BJ (cell line): ENCODE results near the gene PPP1R7. TPM values are rescaled to one million over a fixed set of nuclear protein-coding genes. Genes with fewer than 3 reads are reported as not detected.

Experiments
- CTCF ChIA-PET: fragments of 350-600 bp; formaldehyde crosslinking; extraction: SDS; loops from one replicate; lab custom pipeline; 2021; ENCODE audit warnings: antibody characterized with exemption, inconsistent platforms; lab: Yijun Ruan, JAX
- POLR2A ChIA-PET: fragments of 300-600 bp; sonication (Branson Sonifier 250); formaldehyde crosslinking; extraction: SDS; loops from one replicate; lab custom pipeline; 2021; ENCODE audit warnings: antibody characterized with exemption; lab: Charles Lee
- DNase-seq: peaks from one replicate; pipeline ENCODE4 v3.0.0-alpha.2; 2011; ENCODE audit warnings: low read depth
- H3K27me3 ChIP-seq: 2 replicates; pipeline ENCODE4 v1.6.0; 2011; ENCODE audit warnings: low read length; ENCODE audit not compliant: control insufficient read depth, insufficient read depth
- H3K36me3 ChIP-seq: 2 replicates; pipeline ENCODE4 v1.5.1; 2011; ENCODE audit warnings: low read length; ENCODE audit not compliant: control insufficient read depth, insufficient read depth
- H3K4me3 ChIP-seq: 2 replicates; pipeline ENCODE4 v1.5.1; 2011; ENCODE audit warnings: low read depth, mild to moderate bottlenecking, control low read depth, low read length
- polyA plus RNA-seq: library from polyadenylated mRNA; depleted of rRNA; stranded (reverse); fragments of >200 nt; gene quantifications from 2 replicates; pipeline ENCODE4 v1.2.3, GENCODE V29; 2011
- TF ChIP-seq, protein P1 (sequence below): IDR thresholded peaks from 2 replicates; pipeline ENCODE4 v1.5.1; 2011; ENCODE audit warnings: low read depth, mild to moderate bottlenecking, control low read depth, inconsistent platforms, low read length, moderate library complexity; ENCODE audit not compliant: insufficient read depth

Gene PPP1R7
- polyA plus RNA-seq, 1 experiment, result 45.8 TPM

DNA sequence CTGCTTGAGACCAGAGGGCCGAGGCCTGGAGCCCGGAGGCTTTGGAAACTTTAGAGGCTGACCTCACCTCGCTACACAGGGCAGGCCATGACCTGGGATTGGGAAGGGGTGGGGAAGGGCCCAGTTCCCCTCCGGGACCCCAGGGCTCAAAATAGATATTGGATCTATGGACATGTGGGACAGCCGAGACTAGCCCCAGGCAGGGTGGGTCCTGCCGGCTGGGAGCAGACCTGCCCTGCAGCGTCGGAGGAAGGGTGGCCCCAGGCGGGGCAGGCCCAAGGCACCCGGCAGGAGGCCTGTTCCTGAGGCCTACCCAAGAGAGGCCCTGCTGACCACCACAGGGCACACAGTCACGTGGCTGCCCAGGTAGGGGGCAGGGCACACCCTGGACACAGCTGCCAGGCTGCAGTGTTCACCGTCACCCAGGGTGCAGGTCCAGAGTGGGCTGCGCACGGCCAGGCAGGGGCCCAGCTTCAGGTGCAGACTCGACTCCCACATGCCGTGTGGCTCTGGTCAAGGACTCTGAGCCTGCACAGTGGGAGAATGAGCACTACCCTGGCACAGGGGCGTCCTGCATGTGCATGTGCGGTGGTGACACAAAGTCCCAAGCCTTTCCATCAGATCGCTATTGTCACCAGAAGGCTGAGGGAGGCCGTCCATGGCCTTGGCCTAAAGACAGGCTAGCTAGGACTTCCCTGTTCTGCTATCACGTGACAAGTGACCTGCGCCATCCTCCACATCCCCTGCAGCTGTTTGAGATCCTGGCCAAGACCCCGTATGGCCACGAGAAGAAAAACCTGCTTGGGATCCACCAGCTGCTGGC, 51.4 kb downstream of the PPP1R7 start:
- TF ChIP-seq, protein P1, sequence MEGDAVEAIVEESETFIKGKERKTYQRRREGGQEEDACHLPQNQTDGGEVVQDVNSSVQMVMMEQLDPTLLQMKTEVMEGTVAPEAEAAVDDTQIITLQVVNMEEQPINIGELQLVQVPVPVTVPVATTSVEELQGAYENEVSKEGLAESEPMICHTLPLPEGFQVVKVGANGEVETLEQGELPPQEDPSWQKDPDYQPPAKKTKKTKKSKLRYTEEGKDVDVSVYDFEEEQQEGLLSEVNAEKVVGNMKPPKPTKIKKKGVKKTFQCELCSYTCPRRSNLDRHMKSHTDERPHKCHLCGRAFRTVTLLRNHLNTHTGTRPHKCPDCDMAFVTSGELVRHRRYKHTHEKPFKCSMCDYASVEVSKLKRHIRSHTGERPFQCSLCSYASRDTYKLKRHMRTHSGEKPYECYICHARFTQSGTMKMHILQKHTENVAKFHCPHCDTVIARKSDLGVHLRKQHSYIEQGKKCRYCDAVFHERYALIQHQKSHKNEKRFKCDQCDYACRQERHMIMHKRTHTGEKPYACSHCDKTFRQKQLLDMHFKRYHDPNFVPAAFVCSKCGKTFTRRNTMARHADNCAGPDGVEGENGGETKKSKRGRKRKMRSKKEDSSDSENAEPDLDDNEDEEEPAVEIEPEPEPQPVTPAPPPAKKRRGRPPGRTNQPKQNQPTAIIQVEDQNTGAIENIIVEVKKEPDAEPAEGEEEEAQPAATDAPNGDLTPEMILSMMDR, result no peak
- POLR2A ChIA-PET, result no interaction called here
- Histone ChIP-seq H3K27me3 (no peaks in the 10 kb centered on the region), H3K36me3 (no peaks in the 10 kb centered on the region), H3K4me3 (no peak overlapping the region)
- CTCF ChIA-PET, result no interaction called here
- DNase-seq, result no peak

DNA sequence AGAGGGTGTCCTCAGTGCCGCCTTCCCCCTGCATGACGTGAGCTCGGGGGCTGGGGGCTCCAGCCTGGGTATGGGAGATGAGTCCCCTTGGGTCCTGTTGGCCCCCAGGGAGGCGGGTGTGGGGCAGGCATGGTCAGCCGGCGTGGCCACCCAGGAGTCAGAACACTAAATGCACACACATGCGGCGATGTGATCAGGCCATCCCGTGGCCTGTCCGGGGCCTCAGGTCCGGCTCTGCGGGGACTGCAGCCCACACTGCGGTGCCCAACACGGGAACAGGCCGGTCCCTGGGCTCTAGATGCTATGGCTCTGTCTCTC, 52.0 kb downstream of the PPP1R7 start:
- H3K27me3 ChIP-seq, result no peaks in the 10 kb centered on the region
- TF ChIP-seq, protein P1, result no peak
- no peak for DNase-seq
- H3K36me3 ChIP-seq, result no peaks in the 10 kb centered on the region
- POLR2A ChIA-PET, result no interaction called here
- no peak overlapping the region for H3K4me3 ChIP-seq
- CTCF ChIA-PET, result no interaction called here

DNA sequence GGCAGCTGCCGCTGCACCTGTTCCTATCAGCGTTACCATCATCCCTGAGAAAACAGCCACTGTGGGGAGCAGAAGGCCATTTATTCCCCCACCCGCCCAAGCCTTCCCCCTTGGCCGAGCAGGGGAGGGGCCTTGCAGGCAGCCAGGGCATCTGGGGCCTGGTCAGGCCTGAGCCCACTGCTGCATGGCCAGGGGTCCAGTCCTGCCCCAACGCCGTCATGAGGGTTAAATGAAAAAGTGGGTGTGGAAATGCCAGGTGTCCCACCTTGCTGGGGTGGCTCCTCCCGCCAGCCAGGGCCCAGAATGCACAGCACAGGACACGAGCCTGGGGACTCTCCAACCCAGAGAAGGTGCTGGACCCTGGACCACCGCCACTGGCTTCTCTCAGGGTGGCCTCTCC, 52.4 kb downstream of the PPP1R7 start:
- Histone ChIP-seq H3K27me3 (no peaks in the 10 kb centered on the region), H3K4me3 (no peak overlapping the region), H3K36me3 (no peaks in the 10 kb centered on the region)
- TF ChIP-seq, protein P1, result no peak
- CTCF ChIA-PET, result no interaction called here
- no peak for DNase-seq
- POLR2A ChIA-PET, result no interaction called here

DNA sequence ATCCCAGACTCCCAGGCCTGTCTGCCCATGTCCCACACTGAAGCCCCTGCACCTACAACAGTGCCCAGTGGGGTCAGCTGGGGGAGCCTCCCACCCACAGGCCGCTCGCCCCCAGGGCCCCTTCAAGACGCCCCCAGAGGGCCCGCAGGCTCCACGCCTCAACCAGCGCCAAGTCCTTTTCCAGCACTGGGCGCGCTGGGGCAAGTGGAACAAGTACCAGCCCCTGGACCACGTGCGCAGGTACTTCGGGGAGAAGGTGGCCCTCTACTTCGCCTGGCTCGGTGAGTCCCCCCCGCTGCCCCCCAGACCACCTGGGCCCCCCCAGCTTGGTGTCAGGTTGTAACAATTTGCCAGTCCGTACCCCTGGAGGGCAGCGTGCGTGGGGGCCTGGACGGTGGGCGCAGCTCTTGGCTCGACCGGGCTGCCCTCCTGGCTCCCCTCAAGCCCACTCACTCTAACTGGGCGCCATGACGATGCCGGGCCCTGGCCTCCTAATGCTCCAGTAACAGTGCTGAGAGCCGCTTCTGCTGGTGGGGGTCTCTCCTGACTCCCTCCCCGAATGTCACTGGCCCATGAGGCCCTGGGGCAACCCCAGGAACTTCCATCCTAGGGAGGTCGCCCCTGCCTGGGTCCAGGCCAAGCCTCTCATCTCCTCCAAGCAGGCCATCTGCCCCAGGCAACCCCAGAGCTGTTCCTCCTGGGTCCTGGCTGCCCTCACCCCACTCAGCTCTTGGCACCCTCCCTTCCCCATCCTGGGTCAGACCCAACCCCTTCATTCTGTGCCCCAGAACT, 53.1 kb downstream of the PPP1R7 start:
- POLR2A ChIA-PET, result no interaction called here
- CTCF ChIA-PET, result no interaction called here
- H3K4me3 ChIP-seq, result no peak overlapping the region
- TF ChIP-seq, protein P1, result no peak
- no peak for DNase-seq
- H3K27me3 ChIP-seq, result no peaks in the 10 kb centered on the region; the same call in 1 of the 2 replicates
- no peaks in the 10 kb centered on the region for H3K36me3 ChIP-seq

DNA sequence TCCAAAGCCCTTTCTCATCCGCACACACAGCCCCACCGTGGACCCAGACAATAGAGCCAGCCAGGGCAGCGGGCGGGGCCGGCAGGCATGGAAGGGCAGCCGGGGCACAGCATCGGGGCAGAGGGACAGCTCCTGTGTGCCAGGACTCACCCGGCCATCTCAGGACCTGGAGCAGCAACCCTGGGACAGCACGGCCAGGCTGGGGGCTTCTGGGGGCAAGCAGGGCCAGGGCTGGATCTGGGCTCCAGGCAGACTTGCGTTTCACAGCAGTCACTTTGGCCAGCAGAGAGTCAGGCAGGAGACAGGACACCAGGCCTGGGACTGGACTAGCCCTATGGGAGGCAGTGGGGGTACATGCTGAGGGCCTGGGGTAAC, 53.7 kb downstream of the PPP1R7 start:
- POLR2A ChIA-PET, result no interaction called here

More for the DNA sequence above, 53.7 kb downstream of the PPP1R7 start:
- TF ChIP-seq, protein P1, result no peak
- no peak for DNase-seq
- Histone ChIP-seq H3K36me3 (no peaks in the 10 kb centered on the region), H3K27me3 (no peaks in the 10 kb centered on the region; the same call in 1 of the 2 replicates), H3K4me3 (no peak overlapping the region)
- CTCF ChIA-PET, result no interaction called here
